Fibroblast of upper back skin (primary cell): ENCODE measurements around the gene NXPE4.
"Not testable (repeated sequence)": the region's sequence is repeated elsewhere in the genome, so short reads cannot be mapped to it uniquely, and the experiment has no call there.

ENCODE experiments used
- DNase-seq: peaks from one replicate; pipeline ENCODE4 v3.0.0-alpha.2; 2013

NXPE4 gene

DNA sequence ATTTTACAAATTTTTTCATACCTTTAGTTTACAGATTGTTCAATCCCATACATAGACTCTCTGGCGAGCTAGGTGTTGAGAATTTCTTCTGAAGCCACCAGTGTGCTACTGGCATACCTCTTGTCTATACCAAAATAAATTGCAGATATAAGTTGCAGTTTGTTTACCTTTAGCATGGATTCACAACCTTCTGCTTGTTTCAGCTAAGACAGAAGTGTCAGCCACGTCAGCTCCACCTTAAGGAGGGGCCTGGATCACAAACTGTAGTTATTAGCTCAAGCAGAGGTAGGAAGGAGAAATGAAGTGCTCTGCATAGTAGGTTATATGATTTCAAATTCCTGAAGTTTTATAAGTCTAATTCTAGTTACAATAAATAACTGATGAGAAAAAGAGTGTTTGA, at the start of gene NXPE4:
Gene NXPE4 (minus strand): TSS at position 216 of the 400 bp plus-strand sequence. CDS start 1,027 bp downstream, outside the sequence.
- no peak for DNase-seq

DNA sequence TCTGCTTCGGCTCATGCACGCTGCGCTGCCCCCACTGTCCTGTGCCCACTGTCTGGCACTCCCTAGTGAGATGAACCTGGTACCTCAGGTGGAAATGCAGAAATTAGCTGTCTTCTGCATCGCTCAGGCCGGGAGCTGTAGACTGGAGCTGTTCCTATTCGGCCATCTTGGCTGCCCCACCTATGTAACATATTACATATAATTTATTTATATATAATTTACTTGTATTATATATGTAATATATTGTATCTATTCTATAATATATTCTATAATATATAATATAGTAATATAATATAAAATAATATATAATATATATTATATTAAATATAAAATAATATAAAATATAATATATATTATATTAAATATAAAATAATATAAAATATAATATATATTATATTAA, 43.9 kb upstream of the NXPE4 start:
- not testable (repeated sequence) for DNase-seq

GRCh38 chr11:114631445-114631965, 35.9 kb upstream of the NXPE4 start:
- DNase-seq = not testable (repeated sequence)

DNA sequence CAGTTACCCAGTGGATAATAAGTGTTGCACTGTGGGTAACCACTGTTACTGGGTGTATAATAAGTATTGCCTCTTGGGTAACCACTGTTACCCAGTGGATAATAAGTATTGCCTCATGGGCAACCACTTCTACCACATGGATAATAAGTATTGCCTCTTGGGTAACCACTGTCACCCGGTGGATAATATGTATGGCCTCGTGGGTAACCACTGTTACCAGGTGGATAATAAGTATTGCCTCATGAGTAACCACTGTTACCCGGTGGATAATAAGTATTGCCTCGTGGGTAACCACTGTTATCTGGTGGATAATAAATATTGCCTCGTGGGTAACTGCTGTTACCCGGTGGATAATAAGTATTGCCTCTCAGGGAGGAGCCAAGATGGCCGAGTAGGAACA, 29.7 kb upstream of the NXPE4 start:
- DNase-seq = no peak

GRCh38 chr11:114624455-114625207, 29.0 kb upstream of the NXPE4 start:
- DNase-seq = no peak

DNA sequence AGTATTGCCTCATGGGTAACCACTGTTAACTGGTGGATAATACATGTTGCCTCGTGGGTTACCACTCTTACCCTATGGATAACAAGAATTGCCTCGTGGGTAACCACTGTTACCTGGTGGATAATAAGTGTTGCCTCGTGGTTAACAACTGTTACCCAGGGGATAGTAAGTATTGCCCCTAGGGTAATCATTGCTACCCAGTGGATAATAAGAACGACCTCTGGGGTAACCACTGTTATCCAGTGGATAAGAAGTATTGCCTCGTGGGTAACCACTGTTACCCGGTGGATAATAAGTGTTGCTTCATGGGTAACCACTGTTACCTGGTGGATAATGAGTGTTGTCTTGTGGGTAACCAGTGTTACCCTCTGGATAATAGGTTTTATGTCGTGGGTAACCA, 28.1 kb upstream of the NXPE4 start:
- no peak for DNase-seq

- DNase-seq = no peak
Observed at GRCh38 chr11:114622858-114623257, 27.3 kb upstream of the NXPE4 start.

DNA sequence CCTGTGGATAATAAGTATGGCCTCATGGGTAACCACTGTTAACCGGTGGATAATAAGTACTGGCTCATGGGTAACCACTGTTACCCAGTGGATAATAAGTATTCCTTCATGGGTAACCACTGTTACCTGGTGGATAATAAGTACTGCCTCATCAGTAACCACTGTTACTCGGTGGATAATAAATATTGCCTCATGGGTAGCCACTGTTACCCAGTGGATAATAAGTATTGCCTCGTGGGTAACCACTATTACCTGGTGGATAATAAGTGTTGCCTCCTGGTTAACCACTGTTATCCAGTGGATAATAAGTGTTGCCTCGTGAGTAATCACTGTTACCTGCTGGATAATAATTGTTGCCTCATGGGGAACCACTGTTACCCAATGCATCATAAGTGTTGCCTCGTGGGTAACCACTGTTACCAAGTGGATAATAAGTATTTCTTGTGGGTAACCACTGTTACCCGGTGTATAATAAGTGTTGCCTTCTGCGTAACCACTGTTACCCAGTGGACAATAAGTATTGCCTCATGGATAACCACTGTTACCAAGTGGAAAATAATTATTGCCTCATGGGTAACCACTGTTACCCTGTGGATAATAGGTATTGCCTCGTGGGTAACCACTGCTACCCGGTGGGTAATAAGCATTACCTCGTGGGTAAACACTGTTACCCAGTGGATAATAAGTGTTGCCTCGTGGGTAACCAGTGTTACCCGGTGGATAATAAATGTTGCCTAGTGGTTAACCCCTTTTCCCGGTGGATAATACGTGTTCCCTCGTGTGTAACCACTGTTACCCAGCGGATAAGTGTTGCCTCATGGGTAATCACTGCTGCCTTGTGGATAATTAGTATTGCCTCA, 26.6 kb upstream of the NXPE4 start:
- DNase-seq = no peak

DNA sequence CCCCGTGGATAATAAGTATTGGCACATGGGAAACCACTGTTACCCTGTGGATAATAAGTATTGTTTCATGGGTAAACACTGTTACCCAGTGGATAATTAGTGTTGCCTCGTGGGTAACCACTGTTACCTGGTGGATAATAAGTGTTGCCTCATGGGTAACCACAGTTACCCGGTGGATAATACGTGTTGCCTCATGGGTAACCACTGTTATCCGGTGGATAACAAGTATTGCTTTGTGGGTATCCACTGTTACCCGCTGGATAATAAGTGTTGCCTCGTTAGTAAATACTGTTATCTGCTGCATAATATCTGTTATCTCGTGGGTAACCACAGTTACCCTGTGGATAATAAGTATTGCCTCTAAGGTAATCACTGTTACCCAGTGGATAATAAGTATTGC, 25.5 kb upstream of the NXPE4 start:
- DNase-seq = no peak

DNA sequence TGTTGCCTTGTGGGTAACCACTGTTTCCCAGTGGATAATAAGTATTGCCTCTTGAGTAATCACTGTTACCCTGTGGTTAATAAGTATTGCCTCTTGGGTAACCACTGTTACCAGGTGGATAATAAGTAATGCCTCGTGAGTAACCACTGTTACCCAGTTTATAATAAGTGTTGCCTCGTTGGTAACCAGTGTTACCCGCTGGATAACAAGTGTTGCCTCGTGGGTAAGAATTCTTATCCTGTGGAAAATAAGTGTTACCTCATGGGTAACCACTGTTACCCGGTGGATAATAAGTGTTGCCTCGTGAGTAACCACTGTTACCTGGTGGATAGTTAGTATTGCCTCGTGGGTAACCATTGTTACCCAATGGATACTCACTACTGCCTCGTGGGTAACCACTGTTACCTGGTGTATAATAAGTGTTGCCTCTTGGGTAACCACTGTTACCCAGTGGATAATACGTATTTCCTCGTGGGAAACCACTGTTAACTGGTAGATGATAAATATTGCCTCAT, 24.1 kb upstream of the NXPE4 start:
- no peak for DNase-seq

GRCh38 chr11:114618139-114618538, 22.6 kb upstream of the NXPE4 start:
- no peak for DNase-seq

GRCh38 chr11:114617157-114618124, 21.9 kb upstream of the NXPE4 start:
- no peak for DNase-seq

- DNase-seq = no peak
Observed at GRCh38 chr11:114616516-114616915, 20.9 kb upstream of the NXPE4 start.

- DNase-seq = no peak
Observed at GRCh38 chr11:114615448-114616361, 20.1 kb upstream of the NXPE4 start.

DNA sequence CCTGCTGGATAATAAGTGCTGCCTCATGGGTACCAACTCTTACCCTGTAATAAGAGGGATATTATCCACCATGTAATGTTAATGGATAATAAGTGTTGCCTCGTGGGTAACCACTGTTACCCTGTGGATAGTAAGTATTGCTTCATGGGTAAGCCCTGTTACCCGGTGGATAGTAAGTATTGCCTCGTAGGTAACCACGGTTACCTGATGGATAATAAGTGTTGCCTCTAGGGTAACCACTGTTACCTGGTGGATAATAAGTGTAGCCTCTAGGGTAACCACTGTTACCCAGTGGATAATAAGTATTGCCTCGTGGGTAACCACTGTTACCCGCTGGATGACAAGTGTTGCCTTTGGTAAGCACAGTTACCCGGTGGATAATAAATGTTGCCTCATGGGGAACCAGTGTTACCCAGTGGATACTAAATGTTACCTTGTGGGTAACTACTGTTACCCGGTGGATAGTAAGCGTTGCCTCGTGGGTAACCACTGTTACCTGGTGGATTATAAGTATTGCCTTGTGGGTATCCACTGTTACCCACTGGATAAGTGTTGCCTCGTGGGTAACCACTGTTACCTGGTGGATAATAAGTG, 18.6 kb upstream of the NXPE4 start:
- DNase-seq = no peak

GRCh38 chr11:114613094-114613493, 17.5 kb upstream of the NXPE4 start:
- DNase-seq = not testable (repeated sequence)

GRCh38 chr11:114612686-114613085, 17.1 kb upstream of the NXPE4 start:
- no peak for DNase-seq

GRCh38 chr11:114612199-114612598, 16.6 kb upstream of the NXPE4 start:
- DNase-seq = not testable (repeated sequence)

DNA sequence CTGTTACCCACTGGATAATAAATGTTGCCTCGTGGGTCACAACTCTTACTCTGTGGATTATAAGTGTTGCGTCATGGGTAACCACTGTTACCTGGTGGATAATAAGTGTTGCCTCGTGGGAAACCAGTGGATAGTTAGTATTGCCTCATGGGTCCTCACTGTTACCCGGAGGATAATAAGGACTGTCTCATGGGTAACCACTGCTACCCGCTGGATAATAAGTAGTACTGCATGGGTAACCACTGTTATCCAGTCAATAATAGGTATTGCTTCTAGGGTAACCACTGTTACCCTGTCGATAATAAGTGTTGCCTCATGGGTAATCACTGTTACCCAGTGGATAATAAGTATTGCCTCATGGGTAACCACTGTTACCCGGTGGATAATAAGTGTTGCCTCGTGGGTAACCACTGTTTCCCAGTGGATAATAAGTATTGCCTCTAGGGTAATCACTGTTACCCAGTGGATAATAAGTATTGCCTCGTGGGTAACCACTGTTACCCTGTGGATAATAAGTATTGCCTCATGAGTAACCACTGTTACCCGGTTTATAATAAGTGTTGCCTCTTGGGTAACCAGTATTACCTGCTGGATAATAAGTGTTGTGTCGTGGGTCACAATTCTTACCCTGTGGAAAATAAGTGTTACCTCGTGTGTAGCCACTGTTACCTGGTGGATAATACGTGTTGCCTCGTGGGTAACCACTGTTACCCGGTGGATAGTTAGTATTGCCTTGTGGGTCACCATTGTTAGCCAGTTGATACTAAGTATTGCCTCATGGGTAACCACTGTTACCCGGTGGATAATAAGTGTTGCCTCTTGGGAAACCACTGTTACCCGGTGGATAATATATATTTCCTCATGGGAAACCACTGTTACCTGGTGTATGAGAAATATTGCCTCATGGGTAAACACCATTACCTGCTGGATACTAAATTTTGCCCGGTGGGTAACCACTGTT, 15.7 kb upstream of the NXPE4 start:
- peak; percentile 1 for DNase-seq

DNA sequence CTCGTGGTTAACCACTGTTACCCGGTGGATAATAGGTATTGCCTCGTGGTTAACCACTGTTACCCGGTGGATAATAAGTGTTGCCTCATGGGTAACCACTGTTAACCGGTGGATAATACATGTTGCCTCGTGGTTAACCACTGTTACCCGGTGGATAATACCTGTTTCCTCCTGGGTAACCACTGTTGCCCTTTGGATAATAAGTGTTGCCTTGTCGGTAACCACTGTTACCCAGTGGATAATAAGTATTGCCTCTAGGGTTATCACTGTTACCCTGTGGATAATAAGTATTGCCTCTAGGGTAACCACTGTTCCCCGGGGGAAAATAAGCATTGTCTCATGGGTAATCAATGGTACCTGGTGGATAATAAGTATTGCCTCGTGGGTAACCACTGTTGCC, 15.0 kb upstream of the NXPE4 start:
- no peak for DNase-seq
